HepG2 (cell line): Measurements from ENCODE around the gene DNAJB8. TPM values are rescaled to one million over a fixed set of nuclear protein-coding genes. Genes with fewer than 3 reads are reported as not detected.

ENCODE experiments used
- ATAC-seq: fragments of 200-7000 bp; cut with Tn5 transposase; 3 replicates; pipeline ENCODE4 v1.9.1; 2020; ENCODE audit warnings: mild to moderate bottlenecking, moderate library complexity
- BruUV-seq: library from RNA; stranded (reverse); fragments of 400-500 nt; replicated peaks from 2 replicates; lab custom pipeline; 2021; lab: Mats Ljungman, UMichigan
- CTCF ChIA-PET: fragments of 300-600 bp; formaldehyde crosslinking; extraction: SDS; loops from one replicate; lab custom pipeline; 2021; ENCODE audit warnings: low total read pairs, inconsistent platforms, low intra/inter-chr PET ratio; lab: Yijun Ruan, JAX
- POLR2A ChIA-PET: fragments of 350-600 bp; sonication (Branson Sonifier 250); formaldehyde crosslinking; loops from one replicate; lab custom pipeline; 2020; ENCODE audit warnings: antibody characterized with exemption, inconsistent platforms; lab: Yijun Ruan, JAX
- DNase-seq: peaks from one replicate; pipeline ENCODE4 v3.0.0-alpha.2; 2015; ENCODE audit warnings: low spot score
- FAIRE-seq: peaks from 3 replicates; lab custom pipeline; 2011; peaks lifted over from hg19 to GRCh38; lab: Jason Lieb, UNC
- H2AFZ ChIP-seq: one replicate; pipeline ENCODE4 v1.6.1; 2011; ENCODE audit warnings: low read length, inconsistent platforms
- H3K27ac ChIP-seq: fragments of 300-600 bp; 3 replicates; pipeline ENCODE4 v1.8.0; 2011; ENCODE audit warnings: mixed run types, mild to moderate bottlenecking, mixed read lengths, low read length, inconsistent platforms; ENCODE audit not compliant: insufficient read depth; ENCODE audit errors: extremely low read length
- H3K27me3 ChIP-seq, 2 experiments: fragments of 200-600 bp in 1 of 2; 2 replicates in 1 of 2; 3 replicates in 1 of 2; pipeline versions ENCODE4 v1.6.0 to v1.8.0; 2011; ENCODE audit warnings: low read length in 2 of 2, mild to moderate bottlenecking in 2 of 2, moderate library complexity in 2 of 2, inconsistent platforms in 1 of 2; ENCODE audit not compliant: insufficient read depth in 2 of 2, control insufficient read depth in 1 of 2
- H3K36me3 ChIP-seq, 2 experiments: fragments of 200-600 bp in 1 of 2; replicated peaks in 1 of 2; 2 replicates in 1 of 2; 3 replicates in 1 of 2; pipeline versions ENCODE4 v1.5.1 to v1.8.0; 2011; ENCODE audit warnings: low read length in 2 of 2, inconsistent platforms in 1 of 2; ENCODE audit not compliant: insufficient read depth in 2 of 2, control insufficient read depth in 1 of 2
- H3K4me1 ChIP-seq: 2 replicates; pipeline ENCODE4 v1.5.1; 2012; ENCODE audit warnings: low read length, inconsistent platforms; ENCODE audit not compliant: insufficient read depth
- H3K4me2 ChIP-seq: 2 replicates; pipeline ENCODE4 v1.6.0; 2011; ENCODE audit warnings: low read depth, low read length, inconsistent platforms
- H3K4me3 ChIP-seq, 3 experiments: fragments of 200-600 bp in 1 of 3; sonication (generic), shearing (Covaris generic) in 1 of 3; replicated peaks in 1 of 3; 2 replicates each; pipeline ENCODE4 v1.5.1; 2011 to 2016; ENCODE audit warnings: low read length in 3 of 3, inconsistent platforms in 2 of 3, low read depth in 2 of 3, mild to moderate bottlenecking in 2 of 3, control low read depth in 1 of 3, mixed read lengths in 1 of 3; ENCODE audit not compliant: insufficient read depth in 1 of 3
- H3K79me2 ChIP-seq: one replicate; pipeline ENCODE4 v1.6.1; 2011; ENCODE audit warnings: low read length, inconsistent platforms; ENCODE audit not compliant: insufficient read depth
- H3K9ac ChIP-seq: 2 replicates; pipeline ENCODE4 v1.6.0; 2011; ENCODE audit warnings: mild to moderate bottlenecking, low read depth, low read length, inconsistent platforms; ENCODE audit not compliant: insufficient read depth
- H3K9me3 ChIP-seq: 2 replicates; pipeline ENCODE4 v1.5.1; 2012; ENCODE audit warnings: mild to moderate bottlenecking, low read length
- H4K20me1 ChIP-seq: 2 replicates; pipeline ENCODE4 v1.6.0; 2011; ENCODE audit warnings: inconsistent platforms, mild to moderate bottlenecking, low read length, moderate library complexity; ENCODE audit not compliant: insufficient read depth
- ZFP36L2 ChIP-seq: sonication (generic); formaldehyde crosslinking; IDR thresholded peaks from 2 replicates; pipeline ENCODE4 v1.4.0; 2020; ENCODE audit warnings: missing genetic modification reagents
- WGBS: methylation state at CpG from one replicate; pipeline ENCODE4 v1.1.6; 2017; ENCODE audit warnings: low lambda C conversion rate; 5-methylcytosine and 5-hydroxymethylcytosine counted together
- in situ Hi-C: cut with HindIII; loops from 2 replicates; pipeline ENCODE4 v1.10.0; 2017; ENCODE audit warnings: low pct_unique_long_range_greater_than_20kb; ENCODE audit not compliant: extremely low pct_ligation_motif_present
- intact Hi-C: fragments of 100-400 bp; cut with micrococcal nuclease; formaldehyde crosslinking; loops from one replicate; pipeline ENCODE4 v1.10.0; 2022; ENCODE audit not compliant: unreplicated experiment
- polyA plus RNA-seq, 8 experiments: library from polyadenylated mRNA; depleted of rRNA in 3 of 8; stranded (reverse) in 7 of 8; unstranded in 1 of 8; fragments of >200 nt; fragmentation: Illumina TruSeq in 4 of 8; extraction: Trizol in 4 of 8; gene quantifications; 2 replicates each; pipeline versions ENCODE4 v1.2.1 to v1.2.3, GENCODE V29; 2011 to 2016; ENCODE audit warnings: low read depth in 4 of 8, missing spikeins in 1 of 8, mixed read lengths in 1 of 8; ENCODE audit not compliant: insufficient read depth in 1 of 8
- total RNA-seq, 5 experiments: library from RNA; depleted of rRNA; stranded (reverse); fragments of >200 nt; fragmentation: Illumina TruSeq; extraction: Trizol; gene quantifications; 2 replicates each; pipeline ENCODE4 v1.2.3, GENCODE V29; 2016; ENCODE audit warnings: low read depth in 1 of 5
- TF ChIP-seq, protein P1 (sequence below): sonication (generic); formaldehyde crosslinking; IDR thresholded peaks from 2 replicates; pipeline ENCODE4 v1.4.0; 2020; ENCODE audit warnings: missing genetic modification reagents, borderline replicate concordance
- TF ChIP-seq, protein P2 (sequence below): sonication (generic); formaldehyde crosslinking; IDR thresholded peaks from 2 replicates; pipeline ENCODE4 v1.5.1; 2020; ENCODE audit warnings: mild to moderate bottlenecking, missing genetic modification reagents, moderate library complexity

Gene DNAJB8
- total and polyA plus RNA-seq, 2 of the 13 experiments (the other 11 are each of a cell fraction or from before 2014, with no cell fraction given), result not detected

DNA sequence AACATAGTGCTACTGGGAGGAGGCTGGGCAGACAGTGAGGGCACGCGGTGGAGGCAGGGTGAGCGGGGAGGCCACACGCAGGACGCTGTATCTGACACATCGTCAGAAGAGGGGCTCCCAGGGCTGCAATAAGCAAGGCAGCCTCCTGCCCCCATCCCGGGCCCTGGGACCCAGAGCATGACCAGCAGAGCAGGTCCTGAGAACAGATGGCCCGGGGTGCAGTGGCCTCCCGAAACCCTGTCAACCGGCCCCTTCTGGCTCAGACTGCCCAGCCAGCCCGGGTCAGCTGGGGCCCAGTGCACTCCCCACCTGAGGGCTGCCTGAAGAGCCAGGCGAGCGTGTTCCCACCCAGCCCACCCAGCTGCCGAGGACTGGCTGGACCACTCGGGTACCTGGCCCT, 37.4 kb downstream of the DNAJB8 start (continued):
- TF ChIP-seq, protein P1, sequence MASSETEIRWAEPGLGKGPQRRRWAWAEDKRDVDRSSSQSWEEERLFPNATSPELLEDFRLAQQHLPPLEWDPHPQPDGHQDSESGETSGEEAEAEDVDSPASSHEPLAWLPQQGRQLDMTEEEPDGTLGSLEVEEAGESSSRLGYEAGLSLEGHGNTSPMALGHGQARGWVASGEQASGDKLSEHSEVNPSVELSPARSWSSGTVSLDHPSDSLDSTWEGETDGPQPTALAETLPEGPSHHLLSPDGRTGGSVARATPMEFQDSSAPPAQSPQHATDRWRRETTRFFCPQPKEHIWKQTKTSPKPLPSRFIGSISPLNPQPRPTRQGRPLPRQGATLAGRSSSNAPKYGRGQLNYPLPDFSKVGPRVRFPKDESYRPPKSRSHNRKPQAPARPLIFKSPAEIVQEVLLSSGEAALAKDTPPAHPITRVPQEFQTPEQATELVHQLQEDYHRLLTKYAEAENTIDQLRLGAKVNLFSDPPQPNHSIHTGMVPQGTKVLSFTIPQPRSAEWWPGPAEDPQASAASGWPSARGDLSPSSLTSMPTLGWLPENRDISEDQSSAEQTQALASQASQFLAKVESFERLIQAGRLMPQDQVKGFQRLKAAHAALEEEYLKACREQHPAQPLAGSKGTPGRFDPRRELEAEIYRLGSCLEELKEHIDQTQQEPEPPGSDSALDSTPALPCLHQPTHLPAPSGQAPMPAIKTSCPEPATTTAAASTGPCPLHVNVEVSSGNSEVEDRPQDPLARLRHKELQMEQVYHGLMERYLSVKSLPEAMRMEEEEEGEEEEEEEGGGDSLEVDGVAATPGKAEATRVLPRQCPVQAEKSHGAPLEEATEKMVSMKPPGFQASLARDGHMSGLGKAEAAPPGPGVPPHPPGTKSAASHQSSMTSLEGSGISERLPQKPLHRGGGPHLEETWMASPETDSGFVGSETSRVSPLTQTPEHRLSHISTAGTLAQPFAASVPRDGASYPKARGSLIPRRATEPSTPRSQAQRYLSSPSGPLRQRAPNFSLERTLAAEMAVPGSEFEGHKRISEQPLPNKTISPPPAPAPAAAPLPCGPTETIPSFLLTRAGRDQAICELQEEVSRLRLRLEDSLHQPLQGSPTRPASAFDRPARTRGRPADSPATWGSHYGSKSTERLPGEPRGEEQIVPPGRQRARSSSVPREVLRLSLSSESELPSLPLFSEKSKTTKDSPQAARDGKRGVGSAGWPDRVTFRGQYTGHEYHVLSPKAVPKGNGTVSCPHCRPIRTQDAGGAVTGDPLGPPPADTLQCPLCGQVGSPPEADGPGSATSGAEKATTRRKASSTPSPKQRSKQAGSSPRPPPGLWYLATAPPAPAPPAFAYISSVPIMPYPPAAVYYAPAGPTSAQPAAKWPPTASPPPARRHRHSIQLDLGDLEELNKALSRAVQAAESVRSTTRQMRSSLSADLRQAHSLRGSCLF (CRISPR knock-in tag), result no peak

DNA sequence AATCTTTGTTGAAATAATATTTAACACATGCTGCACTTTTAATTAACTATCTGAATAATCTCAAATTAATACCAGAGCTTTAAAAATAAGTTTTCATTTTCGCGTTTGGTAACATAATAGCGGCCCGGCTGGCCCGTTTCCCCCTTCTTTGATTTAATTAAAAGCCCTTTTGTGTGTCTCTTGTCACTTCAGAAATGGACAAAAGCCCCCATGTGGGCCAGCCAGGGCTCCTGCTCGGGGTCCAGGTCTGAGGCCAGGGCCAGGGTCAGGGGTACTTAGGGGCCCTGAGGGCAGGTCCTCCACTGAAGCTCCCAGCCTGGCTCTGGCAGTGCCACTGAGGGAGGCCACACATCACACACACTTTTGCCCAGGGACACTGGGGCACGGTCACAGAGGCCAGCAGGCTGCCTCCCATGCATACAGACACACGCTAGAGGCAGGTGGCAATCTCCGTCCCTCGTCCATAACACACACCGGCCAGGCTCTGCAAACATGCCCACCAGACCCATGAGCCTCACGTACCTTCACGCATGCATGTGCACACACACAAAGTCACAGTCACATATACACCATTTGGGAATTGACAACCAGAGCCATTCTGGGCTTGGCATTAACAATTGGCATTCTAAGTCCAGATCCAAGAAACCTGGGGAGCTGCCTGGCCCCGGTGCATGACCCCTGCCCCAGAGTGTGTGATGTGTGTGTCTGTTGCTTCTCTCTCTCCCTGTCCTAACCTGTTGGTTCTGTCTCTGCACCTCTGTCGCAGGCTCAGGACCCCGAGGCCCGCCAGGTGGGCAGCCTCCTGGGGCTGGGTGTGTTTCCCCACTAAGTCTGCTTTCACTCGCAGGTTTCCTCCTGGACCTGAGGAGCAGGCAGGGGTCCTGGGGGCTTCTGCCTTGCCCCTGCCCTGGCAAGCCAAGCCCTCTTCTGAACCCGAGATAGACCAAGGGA, 38.5 kb downstream of the DNAJB8 start:
- H3K4me1 ChIP-seq, result peaks cover 15% of the 10 kb centered on the region; the same call in 1 of the 2 replicates
- TF ChIP-seq ZFP36L2 (CRISPR knock-in tag), result no peak
- TF ChIP-seq, protein P2, sequence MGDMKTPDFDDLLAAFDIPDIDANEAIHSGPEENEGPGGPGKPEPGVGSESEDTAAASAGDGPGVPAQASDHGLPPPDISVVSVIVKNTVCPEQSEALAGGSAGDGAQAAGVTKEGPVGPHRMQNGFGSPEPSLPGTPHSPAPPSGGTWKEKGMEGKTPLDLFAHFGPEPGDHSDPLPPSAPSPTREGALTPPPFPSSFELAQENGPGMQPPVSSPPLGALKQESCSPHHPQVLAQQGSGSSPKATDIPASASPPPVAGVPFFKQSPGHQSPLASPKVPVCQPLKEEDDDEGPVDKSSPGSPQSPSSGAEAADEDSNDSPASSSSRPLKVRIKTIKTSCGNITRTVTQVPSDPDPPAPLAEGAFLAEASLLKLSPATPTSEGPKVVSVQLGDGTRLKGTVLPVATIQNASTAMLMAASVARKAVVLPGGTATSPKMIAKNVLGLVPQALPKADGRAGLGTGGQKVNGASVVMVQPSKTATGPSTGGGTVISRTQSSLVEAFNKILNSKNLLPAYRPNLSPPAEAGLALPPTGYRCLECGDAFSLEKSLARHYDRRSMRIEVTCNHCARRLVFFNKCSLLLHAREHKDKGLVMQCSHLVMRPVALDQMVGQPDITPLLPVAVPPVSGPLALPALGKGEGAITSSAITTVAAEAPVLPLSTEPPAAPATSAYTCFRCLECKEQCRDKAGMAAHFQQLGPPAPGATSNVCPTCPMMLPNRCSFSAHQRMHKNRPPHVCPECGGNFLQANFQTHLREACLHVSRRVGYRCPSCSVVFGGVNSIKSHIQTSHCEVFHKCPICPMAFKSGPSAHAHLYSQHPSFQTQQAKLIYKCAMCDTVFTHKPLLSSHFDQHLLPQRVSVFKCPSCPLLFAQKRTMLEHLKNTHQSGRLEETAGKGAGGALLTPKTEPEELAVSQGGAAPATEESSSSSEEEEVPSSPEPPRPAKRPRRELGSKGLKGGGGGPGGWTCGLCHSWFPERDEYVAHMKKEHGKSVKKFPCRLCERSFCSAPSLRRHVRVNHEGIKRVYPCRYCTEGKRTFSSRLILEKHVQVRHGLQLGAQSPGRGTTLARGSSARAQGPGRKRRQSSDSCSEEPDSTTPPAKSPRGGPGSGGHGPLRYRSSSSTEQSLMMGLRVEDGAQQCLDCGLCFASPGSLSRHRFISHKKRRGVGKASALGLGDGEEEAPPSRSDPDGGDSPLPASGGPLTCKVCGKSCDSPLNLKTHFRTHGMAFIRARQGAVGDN (CRISPR knock-in tag), result 0 out of 2 replicates have a peak, but pooled peaks have one; percentile 8
- no peaks in the 10 kb centered on the region for H3K79me2 ChIP-seq
- no peak overlapping the region for H3K4me3 ChIP-seq
- in situ Hi-C loops (loop anchor here (5.0 kb wide), 1 partner anchor 59 kb away; no protein-coding TSS in a partner anchor), intact Hi-C loops (loop anchor here (2.0 to 10.0 kb wide), 4 partner anchors 61 to 256 kb away; no protein-coding TSS in a partner anchor)
- no peaks in the 10 kb centered on the region for H3K9me3 ChIP-seq
- peaks cover 14 to 50% of the 10 kb centered on the region in 2 experiments for H3K27me3 ChIP-seq
- no peaks in the 10 kb centered on the region for H3K36me3 ChIP-seq
- ChIA-PET POLR2A (no interaction called here), CTCF (no interaction called here)
- no TSS peak for BruUV-seq
- H3K9ac ChIP-seq, result no peak overlapping the region
- H3K27ac ChIP-seq, result no peak overlapping the region
- H3K4me2 ChIP-seq, result no peak overlapping the region
- no peak overlapping the region for H2AFZ ChIP-seq
- 57% methylated on average over 15 of the region's 19 CpGs for WGBS
- FAIRE-seq, result no peak
- no peak for ATAC-seq
- no peaks in the 10 kb centered on the region for H4K20me1 ChIP-seq
- DNase-seq, result no peak
